GM21723 (cell line): ENCODE measurements around the gene HES7.

Experiments
- ATAC-seq: cut with Tn5 transposase; IDR thresholded peaks from one replicate; pipeline ENCODE4 v1.9.1; 2021; ENCODE audit warnings: mild to moderate bottlenecking, moderate library complexity; ENCODE audit not compliant: unreplicated experiment

HES7 gene

DNA sequence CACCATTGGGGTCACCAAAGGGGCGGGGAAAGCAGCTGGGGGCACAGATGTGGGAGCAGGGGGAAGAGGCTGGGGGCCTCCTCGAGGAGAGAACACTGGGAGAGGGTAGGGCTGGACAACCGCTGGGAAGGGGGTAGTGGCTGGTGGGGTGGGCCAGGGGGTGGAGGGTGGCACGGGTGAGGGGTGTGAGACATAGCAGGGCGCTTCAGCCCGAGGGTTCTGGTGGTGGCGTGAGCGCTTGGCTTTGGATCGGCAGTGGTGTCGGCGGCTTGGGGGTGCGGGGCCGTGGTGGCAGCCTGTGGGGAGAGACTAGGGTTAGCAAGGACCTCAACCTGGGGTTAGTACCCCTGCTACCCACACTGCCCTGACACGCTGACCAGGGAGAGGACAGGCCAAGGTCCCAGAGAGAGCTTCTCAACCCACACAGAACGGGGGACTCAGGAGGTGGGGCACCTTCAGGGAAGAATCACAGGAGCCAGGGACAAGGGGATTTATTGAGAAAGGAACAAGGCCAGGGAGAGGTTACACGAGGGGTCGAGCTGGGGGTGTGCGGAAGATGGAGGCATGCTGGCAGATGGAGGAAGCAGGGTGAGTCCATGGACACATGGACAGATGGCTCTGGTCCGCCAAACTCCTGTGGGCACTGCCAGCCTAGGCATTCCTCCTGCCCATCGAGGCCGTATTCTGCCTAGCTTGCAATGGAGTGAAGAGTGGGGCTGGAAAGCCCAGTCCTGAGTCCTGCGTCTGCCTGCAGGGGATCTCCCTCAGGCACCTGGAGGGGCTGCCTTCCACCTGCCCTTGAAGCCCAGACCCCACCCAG is 19.9 kb upstream of the HES7 start:
- ATAC-seq: no peak

DNA sequence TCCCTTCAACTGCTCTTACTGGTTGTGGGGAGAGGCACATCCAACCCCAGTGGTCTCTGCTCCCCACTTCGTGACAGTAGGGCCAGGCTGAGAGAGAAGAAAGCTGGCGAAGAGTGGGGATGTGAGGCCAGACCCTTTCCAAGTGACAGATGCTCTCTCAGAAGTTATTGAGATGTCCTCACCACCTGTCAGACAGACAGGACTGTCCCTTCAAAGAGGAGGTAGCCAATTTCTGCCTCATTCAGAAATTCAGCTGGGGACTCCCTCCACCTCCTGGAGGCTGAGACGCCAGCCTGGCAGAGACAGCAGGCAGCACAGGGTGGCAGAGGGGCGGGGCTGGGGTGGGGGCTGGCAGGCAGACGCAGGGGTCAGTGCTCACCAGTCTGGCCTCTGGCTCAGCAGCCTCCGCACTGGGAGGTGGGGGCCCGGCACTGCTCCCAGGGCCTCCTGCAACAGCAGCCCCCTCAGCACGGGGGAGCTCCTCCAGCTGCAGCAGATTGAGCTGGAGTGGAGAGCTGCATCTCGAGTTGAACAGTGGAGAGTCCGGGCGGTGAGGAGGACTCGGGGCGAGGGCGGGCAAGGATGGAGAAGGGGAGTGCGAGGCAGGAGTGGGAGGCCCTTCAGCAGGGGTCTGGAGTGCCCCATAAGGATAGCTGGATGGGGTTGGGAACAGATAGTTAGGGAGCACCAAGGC is 19.1 kb upstream of the HES7 start:
- ATAC-seq: no peak

DNA sequence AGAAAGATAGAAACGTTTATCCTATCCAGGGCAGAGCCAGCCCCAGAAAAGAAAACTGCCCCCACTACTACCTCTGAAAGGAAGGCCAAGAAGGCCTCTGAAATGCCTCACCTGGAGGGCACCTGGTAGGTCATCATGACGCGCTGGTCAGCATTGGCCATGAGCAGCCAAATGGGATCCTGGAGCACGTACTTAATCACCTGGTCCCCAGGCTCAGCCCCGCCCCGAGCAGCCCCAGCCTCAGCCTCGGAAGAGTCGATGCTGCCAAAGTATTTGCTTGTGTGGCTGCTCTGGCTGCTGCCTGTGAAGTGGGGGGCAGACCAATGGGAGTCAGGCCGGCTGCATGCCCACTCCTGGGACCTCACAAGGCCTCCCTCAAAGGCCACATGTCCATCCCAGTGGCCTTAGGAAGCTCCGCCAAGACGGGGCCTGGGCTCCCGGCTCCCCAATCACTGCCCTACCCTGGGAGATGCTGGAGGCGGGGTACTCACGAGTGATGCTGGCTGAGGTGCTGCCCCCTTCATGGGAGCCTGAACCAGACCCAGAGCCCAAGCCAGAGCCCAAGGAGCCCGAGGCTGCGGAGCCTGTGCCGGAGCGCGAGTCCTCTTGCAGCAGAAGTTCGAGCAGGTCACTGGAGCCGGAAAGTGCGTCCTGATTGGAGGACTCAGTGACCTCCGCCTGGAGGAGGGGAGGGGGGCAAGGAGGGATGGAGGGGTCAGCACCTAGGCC is 18.4 kb upstream of the HES7 start:
- ATAC-seq: no peak

DNA sequence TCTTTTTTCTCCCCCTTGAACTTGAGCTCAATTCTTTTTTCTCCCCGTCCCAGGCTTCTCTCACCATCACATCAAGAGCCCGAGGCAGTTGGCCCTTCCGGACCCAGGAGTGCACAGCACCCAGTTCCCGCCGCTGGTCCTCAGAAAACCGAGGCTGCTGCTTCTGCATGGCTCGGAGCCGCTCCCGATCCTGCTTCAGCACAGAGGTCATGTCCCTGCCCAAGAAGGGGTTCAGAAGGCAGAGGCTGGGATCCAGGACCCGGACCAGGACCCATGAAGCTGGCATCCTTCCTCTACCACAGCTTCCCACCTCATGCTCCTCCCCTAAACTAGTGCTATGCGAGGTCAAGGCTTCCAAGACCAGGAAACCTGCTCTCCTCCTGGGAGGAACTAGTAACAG is 17.8 kb upstream of the HES7 start:
- ATAC-seq: no peak

DNA sequence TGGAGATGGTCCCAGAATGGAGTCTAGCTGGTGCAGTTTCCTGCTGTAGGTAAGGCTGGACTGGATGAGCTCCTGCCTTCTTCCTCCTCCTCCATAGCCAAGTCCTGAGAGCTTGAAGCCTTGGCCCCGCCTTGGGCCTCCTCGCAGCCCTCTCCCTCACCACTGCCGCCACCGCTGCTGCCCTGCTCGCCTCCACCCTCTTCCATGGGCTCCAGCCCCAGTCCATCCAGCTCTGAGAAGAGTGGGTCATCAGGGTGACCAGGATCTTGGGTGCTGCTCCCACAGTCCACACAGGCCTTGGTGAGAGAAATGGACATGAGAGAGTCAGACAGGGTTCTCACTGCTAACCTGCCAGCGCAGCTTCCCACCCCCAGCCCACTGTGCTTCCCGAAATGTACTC is 17.1 kb upstream of the HES7 start:
- no peak for ATAC-seq

DNA sequence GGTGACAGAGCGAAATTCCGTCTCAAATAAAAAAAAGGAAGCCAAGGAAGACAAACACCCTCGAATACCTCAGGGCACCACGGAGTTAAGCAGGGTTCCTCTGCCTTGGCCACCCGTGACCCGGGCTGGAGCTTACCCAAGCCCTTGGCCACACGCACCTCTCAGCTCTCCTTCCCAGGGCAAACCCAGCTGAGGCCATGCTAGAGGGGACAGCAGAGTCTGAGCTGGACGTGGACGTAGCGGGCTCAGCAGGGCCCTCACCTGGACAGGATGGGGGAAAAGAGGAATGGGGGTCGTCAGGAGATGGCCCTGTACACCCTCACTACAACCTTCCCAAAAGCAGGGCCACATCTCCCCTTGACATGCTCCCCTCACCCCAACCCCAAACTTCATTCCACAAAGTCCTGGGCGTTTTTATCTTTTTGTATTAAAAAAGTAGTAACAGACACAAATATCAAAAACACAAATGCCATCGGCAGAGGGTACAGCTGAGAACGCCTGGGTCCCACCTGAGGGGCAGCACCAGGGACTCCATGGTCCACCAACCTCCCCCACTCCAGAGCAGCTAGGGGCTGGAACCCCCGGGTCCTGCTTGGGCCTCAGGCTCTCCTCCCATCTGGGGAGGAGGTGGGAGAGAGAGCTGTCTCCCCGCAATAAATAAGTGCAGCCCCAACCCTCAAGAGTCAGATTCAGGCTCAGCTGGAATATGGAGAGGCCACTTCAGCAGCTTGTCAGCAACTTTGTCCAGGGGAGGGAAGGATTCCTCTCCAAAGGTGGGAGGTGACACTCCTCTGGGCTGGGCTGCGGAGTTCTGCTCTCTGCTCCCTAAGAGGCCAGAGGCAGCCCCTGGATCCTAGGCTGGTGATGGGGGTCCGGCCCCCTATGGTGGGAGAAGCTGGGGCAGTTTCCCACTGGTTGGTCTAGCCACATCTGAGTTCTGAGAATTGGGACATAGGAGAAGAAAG is 16.4 kb upstream of the HES7 start:
- no peak for ATAC-seq

DNA sequence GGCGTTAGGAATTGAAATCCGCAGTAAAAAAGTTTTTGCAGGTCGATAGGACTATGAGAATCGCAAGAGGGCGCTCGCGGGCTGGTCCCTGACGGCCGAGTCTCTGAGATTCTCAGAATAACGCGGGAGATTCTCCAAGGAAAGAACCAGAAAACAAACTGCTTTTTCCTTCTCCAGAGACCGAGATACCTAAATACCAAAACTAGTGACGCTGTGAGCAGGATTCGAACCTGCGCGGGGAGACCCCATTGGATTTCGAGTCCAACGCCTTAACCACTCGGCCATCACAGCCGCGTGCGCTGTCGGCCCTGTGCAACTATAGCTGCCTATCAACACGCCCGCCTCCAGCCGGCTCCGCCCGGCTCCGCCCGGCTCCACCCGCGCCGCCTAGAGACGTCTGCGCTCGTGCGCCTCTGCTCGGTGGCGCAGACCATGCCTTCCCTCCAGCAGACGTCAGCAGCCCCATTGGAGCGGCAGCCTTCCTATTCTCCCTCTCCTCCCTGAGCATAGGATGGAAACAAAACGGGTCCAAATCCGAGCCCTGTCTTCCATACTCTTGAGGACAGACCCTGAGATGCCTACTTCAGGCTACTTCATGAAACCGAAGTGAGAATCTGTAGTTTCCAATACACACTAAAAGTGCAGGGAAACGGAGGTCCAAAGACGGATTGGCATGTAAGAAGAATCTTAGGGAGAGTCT is 14.9 kb upstream of the HES7 start:
- ATAC-seq: peak; percentile 78

DNA sequence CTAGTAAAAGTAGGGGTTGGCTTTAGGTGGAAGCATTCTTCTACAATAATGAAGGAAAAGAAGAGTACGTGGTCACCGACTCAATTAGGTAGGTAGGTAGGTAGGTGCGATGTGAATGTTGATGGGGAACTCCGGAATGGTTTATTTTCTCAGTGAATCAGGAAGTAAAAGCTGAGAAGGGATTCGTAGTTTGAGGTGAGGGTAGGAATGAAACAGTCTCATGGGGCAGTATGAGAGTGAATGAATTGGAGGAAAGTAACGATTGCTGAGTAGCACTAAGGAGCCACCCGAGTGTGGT is 14.4 kb upstream of the HES7 start:
- no peak for ATAC-seq

DNA sequence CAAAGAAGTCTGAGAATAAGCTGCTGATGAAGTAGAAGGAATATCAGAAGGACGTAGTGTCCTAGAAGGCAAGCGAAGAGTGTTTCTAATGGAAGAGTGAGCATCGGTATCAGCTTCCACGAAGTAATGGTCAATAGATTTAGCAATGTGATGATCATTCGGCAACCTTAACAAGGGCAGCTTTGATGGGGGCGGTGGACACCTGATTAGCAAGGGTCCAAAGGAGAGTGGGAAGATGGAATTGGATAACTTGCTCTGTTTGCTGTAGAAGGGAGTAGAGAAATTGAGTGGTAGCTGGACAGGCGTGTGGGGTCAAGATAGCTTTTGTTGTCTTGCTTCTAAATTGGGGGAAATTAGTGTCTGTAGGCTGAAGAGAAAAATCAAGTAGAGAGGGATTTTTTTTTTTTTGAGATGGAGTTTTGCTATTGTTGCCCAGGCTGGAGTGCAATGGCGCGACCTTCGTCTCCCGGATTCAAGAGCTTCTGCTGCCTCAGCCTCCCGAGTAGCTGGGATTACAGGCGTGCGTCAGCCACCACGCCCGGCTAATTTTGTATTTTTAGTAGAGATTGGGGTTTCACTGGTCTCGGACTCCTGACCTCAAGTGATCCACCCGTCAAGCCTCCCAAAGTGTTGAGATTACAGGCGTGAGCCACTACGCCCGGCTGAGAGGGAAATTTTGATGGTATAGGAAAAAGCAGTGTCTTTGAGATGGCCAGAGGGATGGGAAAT is 13.9 kb upstream of the HES7 start:
- no peak for ATAC-seq

DNA sequence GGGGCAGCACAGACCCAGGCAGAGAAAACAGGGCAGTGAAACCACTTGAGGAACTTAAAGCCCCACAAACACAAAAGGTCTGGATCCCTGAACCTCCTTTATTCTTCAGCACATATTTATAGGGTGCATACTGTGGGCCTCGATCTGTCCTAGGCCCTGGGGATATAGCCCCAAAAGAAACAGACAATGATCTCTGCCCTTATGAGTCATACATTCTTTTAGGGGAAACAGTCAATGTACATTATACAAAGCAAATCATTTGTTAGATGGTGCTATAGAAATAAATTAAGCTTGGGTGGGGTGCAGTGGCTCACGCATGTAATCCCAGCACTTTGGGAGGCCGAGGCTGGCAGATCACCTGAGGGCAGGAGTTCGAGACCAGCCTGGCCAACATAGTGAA is 10.0 kb upstream of the HES7 start:
- no peak for ATAC-seq

DNA sequence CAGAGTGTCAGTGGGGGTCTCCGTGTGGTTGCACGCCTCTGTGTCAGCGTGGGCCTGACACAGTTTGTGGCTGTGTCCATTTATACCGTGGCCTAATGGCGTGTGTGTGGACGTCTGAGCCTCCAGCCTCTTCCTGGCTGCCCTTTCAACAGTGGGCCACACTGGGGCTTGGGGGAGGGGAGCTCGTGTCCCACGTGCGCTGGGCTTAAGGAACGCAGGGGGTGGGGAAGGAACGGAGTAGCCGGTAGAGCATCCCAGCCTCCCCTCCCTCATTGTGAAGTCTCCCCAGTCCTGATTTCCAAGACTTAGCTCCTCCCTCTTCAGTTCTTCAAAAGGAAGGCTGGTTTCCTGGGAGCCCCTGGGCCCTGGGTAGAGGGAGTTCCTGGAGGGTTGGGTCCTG is 9.5 kb upstream of the HES7 start:
- ATAC-seq: no peak

DNA sequence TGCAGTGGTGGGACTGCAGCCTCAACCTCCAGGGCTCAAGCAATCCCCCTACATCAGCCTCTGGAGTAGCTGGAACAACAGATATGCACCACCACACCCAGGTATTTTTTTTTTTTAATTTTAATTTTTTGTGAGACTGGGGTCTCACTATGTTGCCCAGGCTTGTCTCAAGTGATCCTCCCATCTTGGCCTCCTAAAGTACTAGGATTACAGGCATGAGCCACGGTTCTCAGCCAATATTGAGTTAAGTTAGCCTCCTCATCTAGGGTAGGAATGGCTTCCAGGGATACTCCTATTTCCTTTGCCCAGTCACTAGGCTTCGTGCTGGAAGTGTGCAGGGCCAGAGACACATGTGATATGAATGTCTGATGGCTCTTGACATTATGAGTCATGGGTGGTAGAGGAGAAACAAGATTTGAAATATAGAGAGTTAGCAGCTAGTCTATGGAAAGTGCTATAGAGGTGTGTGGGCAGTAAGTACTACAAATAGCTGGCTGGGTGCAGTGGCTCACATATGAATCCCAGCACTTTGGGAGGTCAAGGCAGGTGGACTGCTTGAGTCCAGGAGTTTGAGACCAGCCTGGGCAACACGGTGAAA is 8.0 kb upstream of the HES7 start:
- ATAC-seq: no peak

DNA sequence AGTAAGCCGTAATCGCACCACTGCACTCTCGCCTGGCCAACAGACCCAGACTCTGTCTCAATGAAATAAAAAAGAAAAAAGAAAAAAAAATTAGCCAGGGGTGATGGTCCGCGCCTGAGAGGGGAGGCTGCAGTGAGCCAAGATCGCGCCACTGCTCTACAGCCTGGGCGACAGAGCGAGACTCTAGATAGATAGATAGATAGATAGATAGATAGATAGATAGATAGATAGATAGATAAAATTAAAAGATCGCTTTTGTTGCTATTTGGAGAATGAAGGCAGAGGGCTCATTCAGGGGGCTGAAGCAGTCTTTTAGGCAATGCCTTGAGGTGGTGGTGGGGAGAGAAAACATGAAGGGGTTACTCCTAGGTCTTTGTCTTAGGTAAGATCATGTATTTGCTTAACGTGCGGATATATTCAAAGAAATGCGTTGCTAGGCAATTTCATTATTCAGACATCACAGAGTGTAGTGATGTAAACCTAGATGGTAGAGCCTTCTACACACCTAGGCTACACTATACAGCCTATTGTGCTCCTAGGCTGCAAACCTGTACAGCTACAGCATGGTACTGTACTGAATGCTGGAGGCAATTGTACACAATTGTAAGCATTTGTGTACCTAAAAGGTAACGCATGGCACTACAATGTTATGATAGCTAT is 4.3 kb upstream of the HES7 start:
- ATAC-seq: no peak

DNA sequence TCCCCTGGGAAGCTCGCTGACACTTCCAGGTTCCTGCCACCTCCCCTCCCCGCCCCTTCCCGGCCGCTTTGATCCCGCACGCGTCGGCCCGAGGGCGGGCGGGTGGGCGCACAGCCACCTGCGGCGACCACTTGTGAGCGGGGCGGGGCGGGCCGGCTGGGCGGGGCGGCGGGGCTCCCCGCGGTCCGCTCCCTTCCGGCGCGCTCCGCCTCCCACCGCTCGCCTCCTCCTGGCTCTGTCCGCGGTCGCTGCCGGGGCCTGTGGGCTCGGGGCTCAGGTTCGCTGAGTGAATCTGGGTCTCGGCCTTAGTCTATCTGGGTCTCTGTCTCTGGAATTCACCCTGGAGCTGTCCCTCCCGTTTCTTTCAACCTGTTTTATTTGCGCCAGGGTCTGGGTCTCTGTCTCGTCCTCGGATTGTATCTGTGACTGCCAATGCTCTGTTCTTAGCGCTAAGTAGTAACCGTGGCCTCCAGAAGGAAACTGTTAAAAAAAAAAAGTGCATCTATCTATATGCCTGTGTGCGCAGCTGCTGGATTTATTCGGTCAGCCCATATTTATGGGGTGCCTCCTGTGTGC is 2.7 kb upstream of the HES7 start:
- ATAC-seq: peak; percentile 32

DNA sequence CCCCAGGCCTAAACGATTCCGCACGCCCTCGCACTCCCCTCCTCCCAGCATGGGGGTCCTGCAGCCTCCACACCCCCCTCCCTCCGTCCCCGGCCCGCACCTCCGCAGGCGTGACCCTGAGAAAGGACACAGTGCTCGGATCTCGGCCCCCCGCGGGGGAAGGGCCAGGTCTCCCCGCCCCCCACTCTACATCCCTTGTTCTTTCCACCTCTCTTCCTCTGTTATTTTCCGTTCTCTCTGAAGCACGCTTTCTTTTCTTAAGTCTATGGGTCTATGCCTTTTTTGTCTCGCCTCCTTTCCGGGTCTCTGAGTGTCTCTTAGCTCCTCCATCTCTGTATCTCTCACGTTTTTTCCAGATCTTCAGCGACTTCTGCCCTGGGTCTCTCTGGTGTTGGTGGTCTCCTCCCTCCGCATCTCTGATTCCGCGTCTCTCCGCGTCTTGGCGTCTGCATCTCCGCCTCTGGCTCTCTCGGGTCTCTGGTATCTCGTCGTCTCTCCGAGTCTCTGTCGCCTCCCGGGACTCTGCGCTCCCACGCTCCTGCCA is 2.1 kb upstream of the HES7 start:
- no peak for ATAC-seq

DNA sequence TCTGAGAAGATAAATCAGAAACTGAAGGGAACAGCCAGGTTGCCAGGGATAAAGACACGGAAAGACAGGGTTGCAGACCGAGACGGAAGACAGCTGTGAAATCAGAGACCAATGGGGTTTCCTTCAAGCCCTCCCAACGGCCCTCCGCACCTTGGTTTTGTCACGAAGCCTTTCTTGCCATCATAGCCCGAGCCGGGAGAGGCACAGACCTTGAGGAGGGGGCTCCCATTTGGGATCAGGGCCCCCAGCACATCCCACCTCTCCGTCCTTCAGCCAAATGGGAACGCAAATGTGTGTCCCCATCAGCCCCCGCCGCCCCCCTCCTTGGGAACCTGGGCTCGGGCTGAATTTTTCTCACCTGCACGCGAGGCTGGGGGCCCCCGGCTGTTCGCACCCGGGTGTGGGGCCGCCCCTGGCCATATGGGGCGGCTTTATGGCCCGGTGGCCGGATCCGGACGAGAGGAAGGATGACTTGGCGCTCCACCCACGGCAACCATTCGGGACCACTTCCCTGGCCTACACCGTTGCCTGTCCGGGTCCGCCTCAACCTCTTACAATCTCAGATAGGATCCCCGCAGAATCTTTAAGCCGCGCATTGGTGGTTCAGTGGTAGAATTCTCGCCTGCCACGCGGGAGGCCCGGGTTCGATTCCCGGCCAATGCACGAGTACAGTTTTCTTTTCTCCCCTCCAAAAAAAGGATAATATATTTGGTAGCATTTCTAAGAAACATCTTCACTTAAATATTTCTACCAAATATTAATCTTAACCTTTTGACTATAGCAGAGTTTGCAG is 1.4 kb upstream of the HES7 start:
- ATAC-seq: peak; percentile 25
